ENCODE measurements around the gene HCAR2. TPM values are rescaled to one million over a fixed set of nuclear protein-coding genes. Genes with fewer than 3 reads are reported as not detected.
"Not testable (repeated sequence)": the region's sequence is repeated elsewhere in the genome, so short reads cannot be mapped to it uniquely, and the experiment has no call there.

HCAR2 gene
- polyA plus RNA-seq, 12 donors = 0.08 to 6.9 (median 0.18) TPM; not detected in 3

- no peak for DNase-seq
Measured at GRCh38 chr12:122721057-122721545, 17.9 kb upstream of the HCAR2 start.

GRCh38 chr12:122716658-122717057 is 13.5 kb upstream of the HCAR2 start, which contains the start of gene HCAR3:
TSS of gene HCAR3 (minus strand) at chr12:122716811. CDS start at chr12:122716737, 74 bp downstream.
- DNase-seq = not testable (repeated sequence)

GRCh38 chr12:122715211-122715610 is 12.1 kb upstream of the HCAR2 start:
- not testable (repeated sequence) for DNase-seq

GRCh38 chr12:122713491-122714188 is 10.5 kb upstream of the HCAR2 start:
- not testable (repeated sequence) for DNase-seq

- DNase-seq = not testable (repeated sequence)
Measured at GRCh38 chr12:122711266-122711665, 8.1 kb upstream of the HCAR2 start.

- not testable (repeated sequence) for DNase-seq
Measured at GRCh38 chr12:122710341-122710740, 7.2 kb upstream of the HCAR2 start.

GRCh38 chr12:122709287-122709686 is 6.1 kb upstream of the HCAR2 start:
- DNase-seq = not testable (repeated sequence)

- DNase-seq = not testable (repeated sequence)
Measured at GRCh38 chr12:122703841-122704240, 684 bp upstream of the HCAR2 start.

GRCh38 chr12:122701481-122701880 is 1.7 kb downstream of the HCAR2 start:
- not testable (repeated sequence) for DNase-seq

- DNase-seq = not testable (repeated sequence)
Measured at GRCh38 chr12:122700038-122700710, 3.0 kb downstream of the HCAR2 start.

- DNase-seq = not testable (repeated sequence)
Measured at GRCh38 chr12:122696922-122697321, 6.2 kb downstream of the HCAR2 start.

- DNase-seq = no peak
Measured at GRCh38 chr12:122691566-122691965, 11.6 kb downstream of the HCAR2 start.

GRCh38 chr12:122688291-122688690 is 14.9 kb downstream of the HCAR2 start:
- no peak for DNase-seq

- DNase-seq = no peak
Measured at GRCh38 chr12:122687086-122687485, 16.1 kb downstream of the HCAR2 start.

GRCh38 chr12:122686538-122686937 is 16.6 kb downstream of the HCAR2 start:
- DNase-seq = no peak

- DNase-seq = no peak
Measured at GRCh38 chr12:122684297-122684813, 18.8 kb downstream of the HCAR2 start.

- DNase-seq = no peak
Measured at GRCh38 chr12:122681814-122682213, 21.3 kb downstream of the HCAR2 start.

- not testable (repeated sequence) for DNase-seq
Measured at GRCh38 chr12:122680989-122681388, 22.2 kb downstream of the HCAR2 start.

- not testable (repeated sequence) for DNase-seq
Measured at GRCh38 chr12:122676781-122677180, 26.4 kb downstream of the HCAR2 start.

GRCh38 chr12:122676015-122676414 is 27.1 kb downstream of the HCAR2 start:
- DNase-seq = not testable (repeated sequence)

- no peak for DNase-seq
Measured at GRCh38 chr12:122672515-122672914, 30.6 kb downstream of the HCAR2 start.

- DNase-seq = no peak
Measured at GRCh38 chr12:122669397-122670070, 33.6 kb downstream of the HCAR2 start.
